GM12878 (cell line): ENCODE data around the gene GABRR1. TPM values are rescaled to one million over a fixed set of nuclear protein-coding genes. Genes with fewer than 3 reads are reported as not detected.

Experiments
- ATAC-seq: fragments of 200-7000 bp; cut with Tn5 transposase; 3 replicates; pipeline ENCODE4 v1.9.1; 2020; ENCODE audit warnings: mild to moderate bottlenecking, moderate library complexity
- BruUV-seq: library from RNA; stranded (reverse); fragments of 400-500 nt; replicated peaks from 2 replicates; lab custom pipeline; 2021; lab: Mats Ljungman, UMichigan
- CTCF ChIA-PET: fragments of 300-600 bp; sonication (Branson Sonifier 250); formaldehyde crosslinking; extraction: SDS; loops from one replicate; lab custom pipeline; 2021; ENCODE audit warnings: inconsistent platforms; lab: Yijun Ruan, JAX
- POLR2A ChIA-PET: fragments of 350-600 bp; formaldehyde crosslinking; extraction: SDS; loops from one replicate; lab custom pipeline; 2021; ENCODE audit warnings: inconsistent platforms; lab: Charles Lee
- RAD21 ChIA-PET: fragments of 300-600 bp; sonication (Branson Sonifier 250); formaldehyde crosslinking; loops from one replicate; lab custom pipeline; 2023; ENCODE audit warnings: antibody characterized with exemption; ENCODE audit not compliant: unreplicated experiment; lab: Charles Lee
- SMC1A ChIA-PET: fragments of 300-600 bp; sonication (Branson Sonifier 250); formaldehyde crosslinking; loops from one replicate; lab custom pipeline; 2023; ENCODE audit not compliant: unreplicated experiment, uncharacterized antibody; lab: Charles Lee
- DNase-seq: peaks from one replicate; pipeline ENCODE4 v3.0.0-alpha.2; 2011; ENCODE audit warnings: low read depth, low spot score
- FAIRE-seq: peaks from 3 replicates; lab custom pipeline; 2011; peaks lifted over from hg19 to GRCh38; lab: Jason Lieb, UNC
- H2AFZ ChIP-seq: 2 replicates; pipeline ENCODE4 v1.6.0; 2011; ENCODE audit warnings: low read depth, low read length, control low read depth; ENCODE audit not compliant: control insufficient read depth
- H3K27ac ChIP-seq: 2 replicates; pipeline ENCODE4 v1.5.1; 2011; ENCODE audit warnings: control low read depth; ENCODE audit not compliant: control insufficient read depth, insufficient read depth
- H3K27me3 ChIP-seq, 2 experiments: replicated peaks in 1 of 2; 2 replicates each; pipeline versions ENCODE4 v1.6.0 to v1.6.1; 2011; ENCODE audit warnings: low read length in 1 of 2; ENCODE audit not compliant: control insufficient read depth in 2 of 2, insufficient read depth in 2 of 2
- H3K36me3 ChIP-seq, 2 experiments: 2 replicates each; pipeline ENCODE4 v1.5.1; 2011; ENCODE audit warnings: low read length in 1 of 2; ENCODE audit not compliant: control insufficient read depth in 2 of 2, insufficient read depth in 2 of 2
- H3K4me1 ChIP-seq: 2 replicates; pipeline ENCODE4 v1.6.1; 2011; ENCODE audit warnings: mild to moderate bottlenecking, low read length, moderate library complexity, mixed read lengths; ENCODE audit not compliant: control insufficient read depth, insufficient read depth
- H3K4me2 ChIP-seq: 2 replicates; pipeline ENCODE4 v1.6.0; 2011; ENCODE audit warnings: control low read depth; ENCODE audit not compliant: control insufficient read depth, insufficient read depth
- H3K4me3 ChIP-seq: fragments of 200-600 bp; sonication (generic); 2 replicates; pipeline ENCODE4 v1.5.1; 2016
- H3K79me2 ChIP-seq: 2 replicates; pipeline ENCODE4 v1.6.0; 2011; ENCODE audit warnings: low read length; ENCODE audit not compliant: control insufficient read depth, insufficient read depth
- H3K9ac ChIP-seq: 2 replicates; pipeline ENCODE4 v1.8.0; 2011; ENCODE audit warnings: low read length, control low read depth, mixed read lengths; ENCODE audit not compliant: control insufficient read depth, insufficient read depth
- H3K9me3 ChIP-seq: replicated peaks from 3 replicates; pipeline ENCODE4 v1.5.1; 2011; ENCODE audit warnings: mild to moderate bottlenecking, low read length; ENCODE audit not compliant: control insufficient read depth, insufficient read depth
- H4K20me1 ChIP-seq: 2 replicates; pipeline ENCODE4 v1.6.0; 2011; ENCODE audit not compliant: control insufficient read depth, insufficient read depth
- CBFB ChIP-seq: IDR thresholded peaks from 2 replicates; pipeline ENCODE4 v1.6.1; 2016; ENCODE audit warnings: antibody characterized with exemption, low read depth
- CEBPZ ChIP-seq: fragments of 150-350 bp; IDR thresholded peaks from 2 replicates; pipeline ENCODE4 v1.6.1; 2016; ENCODE audit warnings: low read depth, low read length
- E2F4 ChIP-seq: IDR thresholded peaks from 2 replicates; pipeline ENCODE4 v1.6.1; 2012; ENCODE audit warnings: low read depth, low read length, improper control_type of control experiment
- HSF1 ChIP-seq: fragments of 150-350 bp; IDR thresholded peaks from 2 replicates; pipeline ENCODE4 v1.6.1; 2014; ENCODE audit warnings: mild to moderate bottlenecking, low read depth, low read length
- IRF3 ChIP-seq: fragments of 450-650 bp; IDR thresholded peaks from 2 replicates; pipeline ENCODE4 v1.6.1; 2014; ENCODE audit warnings: mild to moderate bottlenecking
- MAX ChIP-seq: IDR thresholded peaks from 2 replicates; pipeline ENCODE4 v1.6.1; 2012; ENCODE audit warnings: low read depth, low read length, improper control_type of control experiment
- NFYB ChIP-seq: IDR thresholded peaks from 2 replicates; pipeline ENCODE4 v1.6.1; 2011; ENCODE audit warnings: low read depth, mild to moderate bottlenecking, low read length, improper control_type of control experiment, moderate library complexity; ENCODE audit not compliant: insufficient read depth
- NR2C1 ChIP-seq: fragments of 450-650 bp; IDR thresholded peaks from 2 replicates; pipeline ENCODE4 v1.6.1; 2017; ENCODE audit warnings: antibody characterized with exemption, mild to moderate bottlenecking, moderate library complexity
- SREBF2 ChIP-seq: IDR thresholded peaks from 2 replicates; pipeline ENCODE4 v1.6.1; 2012; ENCODE audit warnings: mild to moderate bottlenecking, low read length
- WGBS: methylation state at CpG from one replicate; pipeline ENCODE4 v1.1.6; 2016; ENCODE audit warnings: low lambda C conversion rate; ENCODE audit not compliant: insufficient replicate concordance, insufficient coverage; ENCODE audit errors: missing lambda C conversion rate; 5-methylcytosine and 5-hydroxymethylcytosine counted together
- in situ Hi-C: fragments of 300-500 bp; cut with MboI; formaldehyde crosslinking; loops from 9 replicates; pipeline ENCODE4 v1.14.3; 2018; ENCODE audit warnings: mixed read lengths
- intact Hi-C: fragments of 100-400 bp; cut with micrococcal nuclease; formaldehyde crosslinking; loops from one replicate; pipeline ENCODE4 v1.14.2; 2022; ENCODE audit not compliant: unreplicated experiment
- polyA plus RNA-seq, 11 experiments: library from polyadenylated mRNA; depleted of rRNA in 4 of 11; unstranded in 6 of 11; stranded (reverse) in 5 of 11; fragments of >200 nt; fragmentation: Nextera tagmentation in 4 of 11; fragmentation: Illumina TruSeq in 1 of 11; extraction: Ambion mirVana in 4 of 11; extraction: Trizol in 1 of 11; gene quantifications; 1 replicate in 1 of 11; 2 replicates in 10 of 11; pipeline versions ENCODE4 v1.2.1 to v1.2.3, GENCODE V29; 2011 to 2016; ENCODE audit warnings: inconsistent platforms in 2 of 11, missing spikeins in 2 of 11, low read depth in 1 of 11
- total RNA-seq, 4 experiments: library from RNA; depleted of rRNA in 3 of 4; stranded (reverse); fragments of >200 nt in 3 of 4; fragmentation: Illumina TruSeq in 1 of 4; extraction: Trizol in 1 of 4; gene quantifications; 2 replicates each; pipeline versions ENCODE4 v1.2.1 to v1.2.3, GENCODE V29; 2013 to 2021

Gene GABRR1
- total and polyA plus RNA-seq, 10 of the 15 experiments (the other 5 are each of a cell fraction or from before 2014, with no cell fraction given): not detected

GRCh38 chr6:89138173-89138572 lies 79.0 kb downstream of the GABRR1 start:
- BruUV-seq: no TSS peak
- intact Hi-C loops: no loop called here
- no peak for ATAC-seq
- H3K36me3 ChIP-seq: no peaks in the 10 kb centered on the region
- TF ChIP-seq CBFB: no peak
- no peak for TF ChIP-seq MAX
- no peak for TF ChIP-seq NR2C1
- TF ChIP-seq, all 136 proteins: peak for 0
- in situ Hi-C loops: no loop called here
- H3K79me2 ChIP-seq: no peaks in the 10 kb centered on the region
- no peak overlapping the region for H3K4me3 ChIP-seq
- no peak overlapping the region for H2AFZ ChIP-seq
- H3K9ac ChIP-seq: no peak overlapping the region
- no peaks in the 10 kb centered on the region for H3K9me3 ChIP-seq
- ChIA-PET RAD21 (no interaction called here), CTCF (interaction anchor here (0.8 kb wide), 1 partner anchor 17 kb away, joined by 3 read pairs; no protein-coding TSS in a partner anchor), SMC1A (interaction anchor here (1.6 kb wide), 1 partner anchor 156 kb away, joined by 5 read pairs; no protein-coding TSS in a partner anchor), POLR2A (interaction anchor here (0.6 kb wide), 1 partner anchor 52 kb away, joined by 3 read pairs; no protein-coding TSS in a partner anchor)
- no peak overlapping the region for H3K27ac ChIP-seq
- WGBS: 45% methylated on average over 2 of the region's 2 CpGs
- no peak overlapping the region for H3K4me2 ChIP-seq
- no peak for DNase-seq
- no peak for FAIRE-seq
- no peaks in the 10 kb centered on the region for H4K20me1 ChIP-seq
- no peaks in the 10 kb centered on the region for H3K4me1 ChIP-seq
- H3K27me3 ChIP-seq: no peaks in the 10 kb centered on the region; a peak in 1 of 4 replicates

GRCh38 chr6:89134723-89135122 lies 82.4 kb downstream of the GABRR1 start:
- DNase-seq: no peak
- Histone ChIP-seq H3K36me3 (no peaks in the 10 kb centered on the region), H4K20me1 (no peaks in the 10 kb centered on the region), H3K9ac (no peak overlapping the region), H3K27ac (no peak overlapping the region), H3K27me3 (no peaks in the 10 kb centered on the region; a peak in 1 of 4 replicates), H3K9me3 (no peaks in the 10 kb centered on the region), H3K4me3 (no peak overlapping the region), H2AFZ (no peak overlapping the region), H3K79me2 (no peaks in the 10 kb centered on the region), H3K4me2 (no peak overlapping the region), H3K4me1 (no peaks in the 10 kb centered on the region)
- ChIA-PET POLR2A (no interaction called here), SMC1A (interaction anchor here (0.9 to 1.4 kb wide), 4 partner anchors 10 to 207 kb away, joined by 3 read pairs; partner anchors contain the start of gene PM20D2), RAD21 (interaction anchor here (1.2 kb wide), 1 partner anchor 8 kb away, joined by 4 read pairs; no protein-coding TSS in a partner anchor), CTCF (interaction anchor here (0.6 to 1.9 kb wide), 5 partner anchors 10 to 233 kb away, joined by 3 to 5 read pairs (median 3); no protein-coding TSS in a partner anchor)
- in situ Hi-C loops: no loop called here
- intact Hi-C loops: no loop called here
- ATAC-seq: no peak
- FAIRE-seq: no peak
- no TSS peak for BruUV-seq
- 68% methylated on average over 3 of the region's 3 CpGs for WGBS
- no peak for TF ChIP-seq CEBPZ
- no peak for TF ChIP-seq SREBF2
- TF ChIP-seq NFYB: no peak
- TF ChIP-seq E2F4: no peak
- no peak for TF ChIP-seq IRF3
- TF ChIP-seq HSF1: no peak
